GM18498 (cell line): ENCODE data around the gene KRT6C.
"Not testable (repeated sequence)": the region's sequence is repeated elsewhere in the genome, so short reads cannot be mapped to it uniquely, and the experiment has no call there.

Source experiments
- ATAC-seq: cut with Tn5 transposase; IDR thresholded peaks from one replicate; pipeline ENCODE4 v1.9.1; 2021; ENCODE audit warnings: mild to moderate bottlenecking, moderate library complexity; ENCODE audit not compliant: unreplicated experiment

Gene KRT6C

DNA sequence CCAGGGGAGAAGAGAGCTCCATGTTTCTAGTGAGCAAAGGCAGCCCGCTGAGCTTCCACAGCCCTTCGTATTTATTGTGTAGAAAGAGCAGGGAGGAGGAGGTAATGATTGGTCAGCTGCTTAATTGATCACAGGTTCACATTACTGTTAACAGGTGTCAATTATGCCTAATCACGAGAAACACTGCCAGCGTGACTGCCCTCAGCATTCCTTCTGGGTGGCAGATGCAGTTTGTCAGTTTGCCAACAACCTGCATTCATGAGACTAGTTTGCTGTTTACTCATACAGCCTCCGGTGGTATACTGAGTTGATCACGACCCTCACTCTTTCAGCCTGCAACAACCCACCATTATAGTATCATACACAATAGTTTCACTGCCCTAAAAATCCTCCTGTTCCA is 27.0 kb upstream of the KRT6C start:
- not testable (repeated sequence) for ATAC-seq

DNA sequence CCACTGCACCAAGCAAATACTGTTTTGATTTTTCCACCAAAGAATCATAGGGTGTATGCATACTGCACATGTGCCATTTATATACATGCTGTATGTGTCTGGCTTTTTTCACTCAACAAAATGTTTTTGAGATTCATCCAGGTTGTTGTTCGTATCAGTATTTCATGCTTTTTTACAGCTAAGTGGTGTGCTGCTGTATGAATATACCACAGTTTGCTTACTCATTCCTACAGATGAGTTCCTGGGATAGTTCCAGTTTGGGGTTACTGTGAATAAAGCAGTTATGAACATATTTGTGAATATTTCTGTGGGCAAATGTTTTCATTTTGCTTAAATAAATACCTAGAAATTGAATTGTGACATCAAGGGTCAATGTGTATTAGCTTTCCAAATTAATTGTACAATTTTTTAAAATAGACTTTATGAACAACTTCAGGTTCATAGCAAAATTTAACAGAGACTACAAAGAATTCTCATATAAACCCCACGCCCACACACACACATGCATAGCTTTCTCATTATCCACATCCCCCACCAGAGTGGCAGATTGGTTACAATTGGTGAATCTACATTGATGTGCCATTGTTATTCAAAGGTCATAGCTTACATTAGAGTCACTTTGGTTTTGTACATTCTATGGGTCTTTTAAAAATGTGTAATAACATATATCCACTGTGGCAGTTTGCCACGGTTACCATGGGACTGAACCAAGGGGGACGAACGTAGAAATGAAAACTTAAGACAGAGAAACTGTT is 26.4 kb upstream of the KRT6C start:
- no peak for ATAC-seq

DNA sequence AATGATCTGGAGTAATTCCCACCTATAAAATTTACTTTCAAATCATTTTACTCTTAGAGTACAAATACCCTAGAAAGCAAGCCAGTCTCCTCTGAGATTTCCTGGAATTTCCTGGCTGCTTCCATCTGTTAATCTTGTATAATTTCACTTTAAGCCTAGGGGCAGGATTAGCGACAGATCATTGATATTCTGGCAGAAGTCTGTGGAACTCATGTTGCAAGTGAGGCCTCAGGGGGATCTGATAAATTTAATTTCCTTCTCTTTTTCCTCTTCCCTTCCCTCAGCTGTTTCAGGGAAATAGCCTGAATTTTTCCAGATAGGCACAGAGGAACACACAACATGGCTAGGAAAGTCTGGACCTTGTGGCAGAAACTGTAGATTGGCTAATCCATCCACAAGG is 25.3 kb upstream of the KRT6C start:
- no peak for ATAC-seq

GRCh38 chr12:52497975-52498374 is 24.4 kb upstream of the KRT6C start:
- no peak for ATAC-seq

- ATAC-seq, result no peak
Measured at GRCh38 chr12:52496590-52497071, 23.0 kb upstream of the KRT6C start.

GRCh38 chr12:52496054-52496453 is 22.4 kb upstream of the KRT6C start:
- no peak for ATAC-seq

DNA sequence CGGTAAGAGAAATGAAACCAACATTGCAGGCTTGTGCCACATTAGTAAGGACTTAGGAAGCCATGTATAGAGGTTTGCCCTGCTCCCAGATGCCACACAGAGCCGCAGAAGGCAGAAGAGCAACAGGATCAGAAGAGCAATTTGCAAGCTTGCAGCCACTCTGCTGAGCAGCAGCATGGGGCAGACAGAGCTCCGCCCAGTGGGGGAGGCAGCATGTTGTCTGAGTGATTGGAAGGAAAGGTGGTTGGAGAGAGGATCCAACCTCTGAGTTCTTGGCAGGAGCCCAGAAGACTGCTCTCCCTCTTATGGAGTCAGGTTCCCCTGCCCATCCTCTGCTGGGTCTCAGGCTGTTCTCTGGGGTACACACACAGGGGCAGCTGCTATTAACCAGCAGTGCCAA is 21.8 kb upstream of the KRT6C start:
- no peak for ATAC-seq

GRCh38 chr12:52494518-52494917 is 20.9 kb upstream of the KRT6C start:
- no peak for ATAC-seq

- no peak for ATAC-seq
Measured at GRCh38 chr12:52494100-52494499, 20.5 kb upstream of the KRT6C start.

GRCh38 chr12:52493172-52493571 is 19.6 kb upstream of the KRT6C start, which contains the start of gene KRT6A:
Gene KRT6A (minus strand): TSS chr12:52493257. CDS start chr12:52493188, 69 bp downstream.
- ATAC-seq, result no peak

DNA sequence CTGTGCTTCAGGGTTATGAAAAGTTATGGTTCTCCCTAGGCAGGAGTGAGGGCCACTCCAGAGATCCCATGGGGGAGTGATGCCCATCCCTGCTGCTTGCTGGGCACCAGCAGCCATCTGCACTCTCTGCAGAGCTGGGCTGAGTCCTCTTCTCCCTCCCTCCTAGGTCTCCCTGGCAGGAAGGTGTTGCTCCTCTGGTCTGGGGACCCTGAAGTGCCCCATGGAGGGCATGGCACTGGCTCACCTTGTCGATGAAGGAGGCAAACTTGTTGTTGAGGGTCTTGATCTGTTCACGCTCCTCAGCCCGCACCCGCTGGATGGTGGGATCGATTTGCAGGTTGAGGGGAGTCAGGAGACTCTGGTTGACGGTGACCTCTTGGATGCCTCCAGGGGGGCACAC is 18.8 kb upstream of the KRT6C start:
- not testable (repeated sequence) for ATAC-seq

DNA sequence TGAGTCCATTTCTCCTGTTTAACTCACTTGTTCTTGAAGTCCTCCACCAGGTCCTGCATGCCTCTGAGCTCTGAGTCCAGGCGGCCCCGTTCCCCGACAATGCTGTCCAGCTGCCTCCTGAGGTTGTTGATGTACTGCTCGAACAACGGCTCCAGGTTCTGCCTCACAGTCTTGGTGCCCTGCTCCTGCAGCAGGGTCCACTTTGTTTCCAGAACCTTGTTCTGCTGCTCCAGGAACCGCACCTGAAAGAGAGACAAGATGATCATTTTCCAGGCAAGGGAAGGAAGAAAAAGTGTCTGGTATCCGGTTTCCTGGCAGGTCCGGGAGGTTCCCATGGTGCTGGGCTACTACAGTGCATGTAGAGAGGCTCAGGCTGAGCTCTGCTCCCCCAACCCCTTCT is 17.9 kb upstream of the KRT6C start:
- ATAC-seq, result not testable (repeated sequence)

DNA sequence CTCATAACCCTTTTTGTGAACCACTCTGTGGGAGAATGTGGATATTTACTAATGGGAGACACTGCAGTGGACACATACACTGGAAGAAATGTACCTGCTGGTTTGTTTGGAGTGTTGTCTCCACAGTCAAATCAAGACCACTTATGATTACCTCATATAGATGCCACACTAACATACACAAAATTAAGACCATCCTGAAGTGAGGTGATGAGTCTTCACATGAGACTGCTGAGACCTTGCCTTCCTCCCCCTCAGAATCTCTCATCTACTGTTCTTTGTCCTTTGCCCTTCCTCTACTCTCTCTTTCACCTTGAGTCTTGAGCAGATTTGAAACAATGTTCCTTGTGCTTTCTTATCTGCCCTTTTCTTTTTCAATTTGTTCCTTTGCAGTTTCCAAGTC is 15.1 kb upstream of the KRT6C start:
- no peak for ATAC-seq

- not testable (repeated sequence) for ATAC-seq
Measured at GRCh38 chr12:52487744-52488443, 14.3 kb upstream of the KRT6C start.

GRCh38 chr12:52487211-52487610 is 13.6 kb upstream of the KRT6C start:
- no peak for ATAC-seq

DNA sequence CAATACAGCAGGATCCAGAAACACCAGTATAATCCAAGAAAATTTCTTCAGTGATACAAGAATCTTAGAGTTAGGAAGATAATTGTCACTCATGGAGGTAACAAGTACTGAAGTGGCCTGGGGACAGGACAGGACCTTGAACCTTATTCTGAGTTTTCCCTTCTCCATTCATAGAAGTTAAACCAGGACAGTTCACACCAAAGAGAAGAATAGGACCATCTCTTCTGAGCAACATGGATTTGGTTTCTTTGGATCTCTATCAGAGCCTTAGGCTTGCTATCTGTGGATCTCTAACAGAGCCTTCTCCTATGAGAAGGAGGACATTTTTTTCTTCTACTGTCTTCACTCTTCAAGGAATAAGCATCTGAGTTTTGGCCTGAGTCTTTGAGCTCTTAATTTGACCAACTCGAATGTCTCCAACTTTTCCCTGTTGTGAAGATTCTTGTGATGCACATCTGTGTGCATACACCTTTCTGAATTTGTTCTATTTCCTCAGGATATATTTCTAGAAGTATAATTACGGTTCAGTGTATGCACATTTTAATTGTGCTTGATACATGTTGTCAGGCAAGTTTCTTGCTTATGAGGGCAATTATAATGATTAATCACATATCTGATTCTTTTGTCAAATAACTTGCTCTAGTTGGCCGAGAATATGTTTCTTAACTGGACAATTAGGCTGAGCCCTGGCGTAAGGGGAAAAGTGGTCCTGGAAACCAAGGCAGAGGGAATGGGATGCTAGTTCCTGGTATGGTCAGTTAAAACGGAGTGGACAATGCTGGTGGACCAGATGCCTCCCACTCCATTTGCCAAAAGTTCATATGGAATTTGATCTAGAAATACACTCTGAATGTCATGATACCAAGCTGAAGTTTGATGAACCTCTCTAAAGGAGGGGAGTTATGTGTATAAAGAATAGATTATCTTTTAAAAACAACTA is 12.8 kb upstream of the KRT6C start:
- no peak for ATAC-seq

DNA sequence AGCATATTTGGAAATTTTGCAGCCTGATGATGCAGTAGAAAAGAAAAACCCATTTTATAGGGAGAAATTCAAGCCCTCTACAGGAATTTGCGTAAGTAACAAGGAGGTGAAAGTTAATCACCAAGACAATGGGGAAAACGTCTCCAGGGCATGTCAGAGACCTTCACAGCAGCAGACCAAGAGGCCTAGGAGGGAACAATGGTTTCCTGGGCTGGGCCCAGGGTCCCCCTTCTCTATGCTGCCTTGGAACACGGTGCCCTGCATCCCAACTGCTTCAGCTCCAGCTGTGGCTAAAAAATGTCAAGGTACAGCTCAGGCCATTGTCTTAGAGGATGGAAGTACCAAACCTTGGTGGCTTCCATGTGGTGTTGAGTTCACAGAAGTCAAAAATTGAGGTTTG is 6.5 kb upstream of the KRT6C start:
- ATAC-seq, result no peak

- ATAC-seq, result no peak
Measured at GRCh38 chr12:52477651-52478050, 4.0 kb upstream of the KRT6C start.

- ATAC-seq, result no peak
Measured at GRCh38 chr12:52474212-52474611, 607 bp upstream of the KRT6C start.

- no peak for ATAC-seq
Measured at GRCh38 chr12:52469853-52470252, 3.8 kb downstream of the KRT6C start.

DNA sequence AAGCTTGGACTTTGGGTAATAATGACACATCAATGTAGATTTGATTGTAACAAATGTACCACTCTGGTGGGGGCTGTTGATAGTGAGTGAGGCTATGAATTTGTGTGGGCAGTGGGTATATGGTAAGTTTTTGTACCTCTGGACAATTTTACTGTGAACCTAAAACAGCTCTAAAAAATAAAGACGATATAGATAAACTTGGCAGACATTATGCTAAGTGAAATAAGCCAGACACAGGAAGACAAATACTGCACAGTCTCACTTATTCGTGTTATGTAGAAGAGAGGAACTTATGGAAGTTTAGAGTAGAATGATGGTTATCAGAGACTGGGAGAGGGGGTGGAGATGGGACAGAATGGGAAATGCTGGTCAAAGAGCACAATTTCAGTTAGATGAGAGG is 8.7 kb downstream of the KRT6C start:
- no peak for ATAC-seq
